Measurements from ENCODE around the gene TMX3. TPM values are rescaled to one million over a fixed set of nuclear protein-coding genes. Genes with fewer than 3 reads are reported as not detected.

Gene TMX3
- total RNA-seq, 1 donor from 2014 or later = 66.9 TPM

Other genes with a start within 250 kb of the TMX3 start
- gene CCDC102B, start 83.0 kb upstream of the TMX3 start, total RNA-seq = 2.5 and 3.4 TPM in 2 replicates